ENCODE data around the gene AGT.

GRCh38 chr1:230706887-230707731 lies 6.8 kb downstream of the AGT start:
- TF ChIP-seq, protein P1, sequence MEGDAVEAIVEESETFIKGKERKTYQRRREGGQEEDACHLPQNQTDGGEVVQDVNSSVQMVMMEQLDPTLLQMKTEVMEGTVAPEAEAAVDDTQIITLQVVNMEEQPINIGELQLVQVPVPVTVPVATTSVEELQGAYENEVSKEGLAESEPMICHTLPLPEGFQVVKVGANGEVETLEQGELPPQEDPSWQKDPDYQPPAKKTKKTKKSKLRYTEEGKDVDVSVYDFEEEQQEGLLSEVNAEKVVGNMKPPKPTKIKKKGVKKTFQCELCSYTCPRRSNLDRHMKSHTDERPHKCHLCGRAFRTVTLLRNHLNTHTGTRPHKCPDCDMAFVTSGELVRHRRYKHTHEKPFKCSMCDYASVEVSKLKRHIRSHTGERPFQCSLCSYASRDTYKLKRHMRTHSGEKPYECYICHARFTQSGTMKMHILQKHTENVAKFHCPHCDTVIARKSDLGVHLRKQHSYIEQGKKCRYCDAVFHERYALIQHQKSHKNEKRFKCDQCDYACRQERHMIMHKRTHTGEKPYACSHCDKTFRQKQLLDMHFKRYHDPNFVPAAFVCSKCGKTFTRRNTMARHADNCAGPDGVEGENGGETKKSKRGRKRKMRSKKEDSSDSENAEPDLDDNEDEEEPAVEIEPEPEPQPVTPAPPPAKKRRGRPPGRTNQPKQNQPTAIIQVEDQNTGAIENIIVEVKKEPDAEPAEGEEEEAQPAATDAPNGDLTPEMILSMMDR (IDR thresholded peaks at IDR 0.05), result no peak
- no peak for TF ChIP-seq POLR2AphosphoS5 (IDR thresholded peaks at IDR 0.05)
- TF ChIP-seq POLR2A (IDR thresholded peaks at IDR 0.05), result no peak
- TF ChIP-seq EP300 (IDR thresholded peaks at IDR 0.05), result no peak

Data from gastroesophageal sphincter (tissue), 3 donors.